Neural cell (in vitro differentiated cells): Measurements from ENCODE around the gene SUSD4.

ENCODE experiments used
- EP300 ChIP-seq: fragments of 450-650 bp; conservative IDR thresholded peaks from 2 replicates; pipeline ENCODE4 v1.6.1; 2014; ENCODE audit warnings: antibody characterized with exemption, mild to moderate bottlenecking, moderate library complexity; ENCODE audit not compliant: poor library complexity, severe bottlenecking
- EZH2 ChIP-seq: fragments of 200-600, 300-800 bp; shearing (Covaris generic), sonication (generic); IDR thresholded peaks from 2 replicates; pipeline ENCODE4 v1.6.1; 2014; ENCODE audit warnings: antibody characterized with exemption, low read length, borderline replicate concordance, mild to moderate bottlenecking; ENCODE audit not compliant: insufficient read depth, poor library complexity, severe bottlenecking
- MXI1 ChIP-seq: fragments of 450-650 bp; conservative IDR thresholded peaks from 2 replicates; pipeline ENCODE4 v1.6.1; 2014; ENCODE audit warnings: antibody characterized with exemption, mild to moderate bottlenecking; ENCODE audit not compliant: poor library complexity, severe bottlenecking
- POLR2AphosphoS5 ChIP-seq: IDR thresholded peaks from 2 replicates; pipeline ENCODE4 v1.6.1; 2012
- RAD21 ChIP-seq: fragments of 450-650 bp; conservative IDR thresholded peaks from 2 replicates; pipeline ENCODE4 v1.6.1; 2014; ENCODE audit warnings: antibody characterized with exemption, mild to moderate bottlenecking, moderate library complexity
- SMC3 ChIP-seq: fragments of 450-650 bp; conservative IDR thresholded peaks from 2 replicates; pipeline ENCODE4 v1.6.1; 2014; ENCODE audit warnings: antibody characterized with exemption, mild to moderate bottlenecking, moderate library complexity; ENCODE audit not compliant: poor library complexity
- TAF1 ChIP-seq: IDR thresholded peaks from 2 replicates; pipeline ENCODE4 v1.6.1; 2012; ENCODE audit warnings: low read depth
- TF ChIP-seq, protein P1 (sequence below): fragments of 450-650 bp; IDR thresholded peaks from 2 replicates; pipeline ENCODE4 v1.5.1; 2014; ENCODE audit warnings: antibody characterized with exemption, mild to moderate bottlenecking, moderate library complexity; ENCODE audit not compliant: poor library complexity, severe bottlenecking
- TF ChIP-seq, protein P2 (sequence below): IDR thresholded peaks from 2 replicates; pipeline ENCODE4 v1.6.1; 2012; ENCODE audit warnings: borderline replicate concordance

DNA sequence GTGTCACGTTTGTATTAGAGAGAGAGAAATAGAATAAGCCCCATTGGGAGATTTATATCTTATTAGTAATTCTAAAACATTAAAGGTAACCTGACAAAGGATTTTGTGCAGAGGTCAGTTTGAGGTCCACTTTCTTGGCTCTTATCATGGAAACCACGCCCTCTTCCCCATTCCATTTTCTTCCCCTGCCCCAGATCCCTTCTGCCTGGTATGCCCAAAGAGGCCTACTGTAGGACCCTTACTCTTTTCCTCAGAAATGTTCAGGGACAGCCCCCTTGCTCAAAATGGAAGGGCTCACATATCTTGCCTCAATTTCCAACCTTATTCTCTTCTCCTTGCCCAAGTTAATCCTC lies 38.8 kb upstream of the SUSD4 start:
- TF ChIP-seq, protein P1, sequence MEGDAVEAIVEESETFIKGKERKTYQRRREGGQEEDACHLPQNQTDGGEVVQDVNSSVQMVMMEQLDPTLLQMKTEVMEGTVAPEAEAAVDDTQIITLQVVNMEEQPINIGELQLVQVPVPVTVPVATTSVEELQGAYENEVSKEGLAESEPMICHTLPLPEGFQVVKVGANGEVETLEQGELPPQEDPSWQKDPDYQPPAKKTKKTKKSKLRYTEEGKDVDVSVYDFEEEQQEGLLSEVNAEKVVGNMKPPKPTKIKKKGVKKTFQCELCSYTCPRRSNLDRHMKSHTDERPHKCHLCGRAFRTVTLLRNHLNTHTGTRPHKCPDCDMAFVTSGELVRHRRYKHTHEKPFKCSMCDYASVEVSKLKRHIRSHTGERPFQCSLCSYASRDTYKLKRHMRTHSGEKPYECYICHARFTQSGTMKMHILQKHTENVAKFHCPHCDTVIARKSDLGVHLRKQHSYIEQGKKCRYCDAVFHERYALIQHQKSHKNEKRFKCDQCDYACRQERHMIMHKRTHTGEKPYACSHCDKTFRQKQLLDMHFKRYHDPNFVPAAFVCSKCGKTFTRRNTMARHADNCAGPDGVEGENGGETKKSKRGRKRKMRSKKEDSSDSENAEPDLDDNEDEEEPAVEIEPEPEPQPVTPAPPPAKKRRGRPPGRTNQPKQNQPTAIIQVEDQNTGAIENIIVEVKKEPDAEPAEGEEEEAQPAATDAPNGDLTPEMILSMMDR: no peak
- no peak for TF ChIP-seq RAD21
- TF ChIP-seq, protein P2, sequence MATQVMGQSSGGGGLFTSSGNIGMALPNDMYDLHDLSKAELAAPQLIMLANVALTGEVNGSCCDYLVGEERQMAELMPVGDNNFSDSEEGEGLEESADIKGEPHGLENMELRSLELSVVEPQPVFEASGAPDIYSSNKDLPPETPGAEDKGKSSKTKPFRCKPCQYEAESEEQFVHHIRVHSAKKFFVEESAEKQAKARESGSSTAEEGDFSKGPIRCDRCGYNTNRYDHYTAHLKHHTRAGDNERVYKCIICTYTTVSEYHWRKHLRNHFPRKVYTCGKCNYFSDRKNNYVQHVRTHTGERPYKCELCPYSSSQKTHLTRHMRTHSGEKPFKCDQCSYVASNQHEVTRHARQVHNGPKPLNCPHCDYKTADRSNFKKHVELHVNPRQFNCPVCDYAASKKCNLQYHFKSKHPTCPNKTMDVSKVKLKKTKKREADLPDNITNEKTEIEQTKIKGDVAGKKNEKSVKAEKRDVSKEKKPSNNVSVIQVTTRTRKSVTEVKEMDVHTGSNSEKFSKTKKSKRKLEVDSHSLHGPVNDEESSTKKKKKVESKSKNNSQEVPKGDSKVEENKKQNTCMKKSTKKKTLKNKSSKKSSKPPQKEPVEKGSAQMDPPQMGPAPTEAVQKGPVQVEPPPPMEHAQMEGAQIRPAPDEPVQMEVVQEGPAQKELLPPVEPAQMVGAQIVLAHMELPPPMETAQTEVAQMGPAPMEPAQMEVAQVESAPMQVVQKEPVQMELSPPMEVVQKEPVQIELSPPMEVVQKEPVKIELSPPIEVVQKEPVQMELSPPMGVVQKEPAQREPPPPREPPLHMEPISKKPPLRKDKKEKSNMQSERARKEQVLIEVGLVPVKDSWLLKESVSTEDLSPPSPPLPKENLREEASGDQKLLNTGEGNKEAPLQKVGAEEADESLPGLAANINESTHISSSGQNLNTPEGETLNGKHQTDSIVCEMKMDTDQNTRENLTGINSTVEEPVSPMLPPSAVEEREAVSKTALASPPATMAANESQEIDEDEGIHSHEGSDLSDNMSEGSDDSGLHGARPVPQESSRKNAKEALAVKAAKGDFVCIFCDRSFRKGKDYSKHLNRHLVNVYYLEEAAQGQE: no peak
- TF ChIP-seq POLR2AphosphoS5: no peak
- TF ChIP-seq EZH2: no peak
- TF ChIP-seq SMC3: no peak
- TF ChIP-seq MXI1: no peak
- no peak for TF ChIP-seq EP300
- TF ChIP-seq TAF1: no peak
